SW 1271 (cell line): ENCODE data around the gene NAXD.
"Not testable (repeated sequence)": the region's sequence is repeated elsewhere in the genome, so short reads cannot be mapped to it uniquely, and the experiment has no call there.

ENCODE experiments used
- DNase-seq, 2 experiments: peaks; one replicate each; lab custom pipeline; 2025; lab: John Stamatoyannopoulos, UW

The NAXD gene

GRCh38 chr13:110597041-110597689 is 18.2 kb upstream of the NAXD start:
- DNase-seq = no peak

- DNase-seq = no peak
These were observed 15.0 kb upstream of the NAXD start for GRCh38 chr13:110600261-110600819.

GRCh38 chr13:110600980-110601379 is 14.4 kb upstream of the NAXD start:
- DNase-seq = no peak

DNA sequence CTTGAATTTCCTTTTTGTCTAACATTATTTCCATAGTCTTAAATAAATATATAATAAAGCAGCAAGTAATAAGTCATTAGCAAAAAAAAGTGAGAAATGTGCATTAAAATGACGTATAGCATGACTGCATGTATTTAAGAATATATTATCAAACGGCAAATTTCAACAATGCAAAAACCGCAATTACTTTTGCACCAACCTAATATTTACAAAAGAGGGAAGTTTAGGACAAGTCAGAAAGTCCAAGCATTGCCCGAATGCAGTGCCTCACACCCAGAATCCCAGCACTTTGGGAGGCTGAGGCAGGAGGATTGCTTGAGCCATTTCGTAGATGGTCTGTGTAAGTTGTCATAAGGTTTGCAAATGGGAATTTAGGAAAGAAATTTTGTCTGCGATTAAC is 10.2 kb upstream of the NAXD start:
- no peak for DNase-seq

DNA sequence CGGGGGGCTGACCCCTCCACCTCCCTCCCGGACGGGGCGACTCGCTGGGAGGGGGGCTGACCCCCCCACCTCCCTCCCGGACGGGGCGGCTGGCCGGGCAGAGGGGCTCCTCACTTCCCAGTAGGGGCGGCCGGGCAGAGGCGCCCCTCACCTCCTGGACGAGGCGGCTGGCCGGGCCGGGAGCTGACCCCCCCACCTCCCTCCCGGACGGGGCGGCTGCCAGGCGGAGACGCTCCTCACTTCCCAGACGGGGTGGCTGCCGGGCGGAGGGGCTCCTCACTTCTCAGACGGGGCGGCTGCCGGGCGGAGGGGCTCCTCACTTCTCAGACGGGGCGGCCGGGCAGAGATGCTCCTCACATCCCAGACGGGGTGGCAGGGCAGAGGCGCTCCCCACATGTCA is 9.1 kb upstream of the NAXD start:
- DNase-seq = not testable (repeated sequence)

DNA sequence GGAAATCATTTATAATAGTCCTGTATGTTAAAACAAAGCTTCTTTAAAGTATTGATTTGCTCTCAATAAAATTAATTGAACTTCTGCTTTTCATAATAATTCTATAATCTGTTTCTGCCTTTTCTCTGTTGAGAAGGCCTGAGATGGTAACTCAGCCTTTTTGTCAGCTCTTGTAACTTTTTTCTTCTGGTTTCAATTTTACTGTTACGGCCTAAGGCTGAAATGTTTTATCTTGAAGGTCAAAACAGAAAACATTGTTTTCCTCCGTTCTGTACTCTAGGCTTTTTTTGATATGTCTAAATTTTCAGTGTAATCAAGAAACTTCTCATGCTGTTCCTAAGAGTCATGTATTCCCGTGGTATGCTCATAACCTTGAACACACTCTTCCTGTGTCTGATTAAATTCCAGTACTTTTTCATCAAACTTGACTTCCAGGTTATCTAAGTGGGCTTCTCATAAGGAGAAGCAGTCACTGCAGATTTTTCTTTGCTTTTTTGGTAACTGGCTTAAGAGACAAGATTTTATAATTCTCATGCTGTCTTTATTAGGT is 7.6 kb upstream of the NAXD start:
- no peak for DNase-seq

DNA sequence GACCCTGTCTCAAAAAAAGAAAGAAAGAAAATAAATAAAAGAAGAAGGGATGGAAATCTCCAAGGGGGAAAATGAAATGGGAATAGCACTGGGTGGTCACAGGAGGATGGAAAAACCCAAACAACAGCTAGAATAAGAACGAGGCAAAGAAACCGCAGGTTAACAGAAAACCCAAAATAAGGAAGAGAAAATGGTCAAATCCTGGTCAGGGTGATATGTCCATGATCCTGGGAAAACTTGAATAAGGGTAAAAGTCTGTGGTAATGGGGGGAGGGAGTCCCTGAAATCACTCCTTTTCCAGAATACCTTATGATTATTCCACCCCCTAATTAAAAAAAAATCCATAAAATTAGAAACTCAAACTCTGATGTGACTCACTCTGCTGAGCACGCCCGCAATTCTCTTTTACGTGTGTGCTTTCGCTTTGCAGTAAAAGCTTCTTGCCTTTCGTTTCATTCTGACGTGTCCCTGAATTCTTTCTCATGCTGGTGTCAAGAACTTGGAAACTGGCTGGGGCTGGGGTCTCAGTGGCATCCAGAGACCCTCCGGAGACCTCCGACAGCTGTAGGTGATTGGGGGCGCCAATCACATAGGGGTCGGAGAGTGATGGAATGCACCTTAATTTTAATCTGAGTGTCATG is 4.3 kb upstream of the NAXD start:
- no peak for DNase-seq

DNA sequence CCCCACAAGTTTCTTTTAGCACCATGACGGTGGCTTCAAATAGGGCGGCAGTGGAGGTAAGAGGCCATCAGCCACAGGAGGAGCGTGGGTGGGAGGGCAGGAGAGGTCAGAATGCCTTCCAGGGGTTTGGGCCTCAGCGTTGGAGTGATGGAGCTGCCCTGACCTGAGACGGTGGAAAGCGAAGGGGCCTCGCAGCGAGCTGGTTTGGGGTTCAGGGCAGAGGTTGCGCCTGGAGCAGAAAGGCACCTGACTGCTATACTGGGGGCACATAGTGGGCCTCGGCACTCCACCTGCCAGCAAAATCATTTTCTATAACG is 382 bp upstream of the NAXD start:
- DNase-seq = no peak

DNA sequence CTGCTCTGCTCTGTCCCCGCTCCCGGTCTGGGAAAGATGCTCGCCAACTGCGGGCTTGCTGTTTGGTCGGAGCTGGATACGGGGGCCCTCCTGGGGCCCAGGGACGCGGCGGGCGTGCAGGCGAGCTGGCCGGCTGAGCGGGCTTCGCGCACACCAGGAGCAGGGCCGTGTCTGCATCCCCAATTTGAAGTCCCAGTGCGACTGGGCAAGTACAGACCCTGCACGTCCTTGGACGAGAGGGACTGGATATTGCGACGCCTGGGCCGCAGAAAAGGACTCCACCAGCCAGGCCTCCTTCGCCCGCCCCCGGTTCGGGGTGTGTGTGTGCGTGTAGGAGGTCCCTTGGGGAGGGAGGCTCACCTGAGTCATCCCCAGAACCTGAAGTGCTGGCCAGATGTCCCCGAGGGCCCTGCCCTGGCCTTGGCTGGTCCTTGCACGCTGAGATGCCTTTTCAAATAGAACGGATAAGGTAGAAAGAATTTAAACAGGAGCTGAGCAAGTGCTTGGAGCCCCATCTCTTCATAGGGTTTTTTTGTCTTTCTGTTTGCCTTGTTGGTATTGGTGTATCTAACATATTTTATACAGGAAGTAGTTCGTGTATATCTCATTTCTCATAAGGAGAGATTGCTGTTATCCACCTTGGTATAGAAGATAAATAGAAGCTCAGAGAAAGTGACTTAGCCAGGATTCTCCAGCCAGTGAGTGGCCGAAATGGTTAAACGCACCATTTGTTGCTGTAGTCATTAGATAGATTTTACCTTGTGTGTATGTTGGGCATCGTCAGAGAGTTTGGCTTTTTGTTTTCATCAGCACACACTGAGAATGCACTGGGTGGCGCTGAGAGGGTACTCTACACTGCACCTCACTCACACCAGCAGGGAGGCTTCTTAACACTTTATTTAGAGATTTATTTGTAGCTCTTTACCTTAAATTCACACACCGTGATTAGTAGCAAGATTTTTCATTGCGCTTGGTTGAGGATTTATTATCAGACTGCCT is 1.1 kb downstream of the NAXD start:
- DNase-seq = no peak

GRCh38 chr13:110617321-110618072 is 2.2 kb downstream of the NAXD start:
- no peak for DNase-seq

DNA sequence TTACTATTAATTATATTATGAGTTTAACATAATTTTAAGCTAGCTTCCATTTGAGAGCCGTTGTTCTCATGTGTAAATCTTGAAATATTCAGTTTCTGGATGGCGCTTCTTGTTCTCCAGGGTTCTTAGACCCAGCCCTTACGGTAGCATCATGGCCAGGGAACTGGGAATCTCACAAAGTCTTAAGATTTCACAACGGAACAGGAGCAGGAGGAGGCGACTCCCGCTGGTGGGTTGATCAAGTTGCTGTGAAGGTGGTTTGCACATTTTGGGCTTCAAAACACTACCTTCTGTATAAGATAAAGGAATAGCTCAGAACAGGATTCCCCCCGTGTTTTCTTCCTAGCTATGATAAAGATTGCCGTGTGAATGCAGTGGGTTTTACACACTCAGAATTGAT is 2.8 kb downstream of the NAXD start:
- no peak for DNase-seq

GRCh38 chr13:110618780-110619179 is 3.4 kb downstream of the NAXD start:
- no peak for DNase-seq

- DNase-seq = no peak
These were observed 5.3 kb downstream of the NAXD start for GRCh38 chr13:110620596-110620995.

DNA sequence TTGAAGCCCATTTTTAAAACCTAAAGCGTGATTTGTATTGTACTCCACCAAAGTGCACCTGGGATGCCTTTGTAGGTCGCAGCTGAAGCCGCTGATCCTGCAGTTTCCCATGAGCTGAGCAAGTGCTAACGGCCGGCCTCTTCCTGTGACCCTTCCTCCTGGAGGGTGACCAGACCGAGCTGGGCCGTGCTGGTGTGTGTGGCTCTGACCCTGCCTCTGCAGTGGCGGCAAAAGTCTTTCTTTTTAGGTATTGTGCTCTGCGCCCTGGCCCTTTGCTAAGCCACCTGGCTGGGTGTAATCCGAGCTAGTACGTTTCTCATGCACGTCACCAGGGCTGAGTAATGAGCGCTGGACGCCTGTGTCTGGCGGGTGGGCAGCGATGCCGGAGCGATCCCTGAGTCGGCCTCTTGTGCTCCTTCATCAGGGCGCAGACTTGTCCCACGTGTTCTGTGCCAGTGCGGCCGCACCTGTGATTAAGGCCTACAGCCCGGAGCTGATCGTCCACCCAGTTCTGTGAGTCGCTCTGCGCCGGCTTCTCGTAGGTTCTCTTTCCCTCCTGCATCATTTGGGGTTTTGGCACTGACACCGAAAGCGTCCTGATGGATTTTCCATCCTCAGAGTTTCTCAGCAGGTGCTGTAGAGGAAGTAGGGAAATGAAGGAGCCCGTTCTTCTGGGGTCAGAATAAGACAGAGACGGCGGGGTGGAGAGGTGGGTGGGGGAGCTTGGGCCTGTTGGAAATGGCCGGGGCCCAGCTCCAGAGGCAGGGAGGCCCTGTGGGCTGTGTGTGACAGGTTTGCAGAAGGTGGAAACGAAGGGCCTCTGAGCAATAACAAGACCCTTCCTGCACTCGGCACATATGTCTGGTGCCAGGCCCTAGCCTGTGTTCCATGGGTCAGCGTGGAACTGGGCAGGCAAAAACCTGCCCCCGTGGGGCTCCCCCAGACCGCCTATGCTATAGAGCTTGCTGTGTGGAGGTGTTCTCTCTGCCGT is 9.7 kb downstream of the NAXD start:
- no peak for DNase-seq

- DNase-seq = no peak
These were observed 10.5 kb downstream of the NAXD start for GRCh38 chr13:110625771-110626321.

DNA sequence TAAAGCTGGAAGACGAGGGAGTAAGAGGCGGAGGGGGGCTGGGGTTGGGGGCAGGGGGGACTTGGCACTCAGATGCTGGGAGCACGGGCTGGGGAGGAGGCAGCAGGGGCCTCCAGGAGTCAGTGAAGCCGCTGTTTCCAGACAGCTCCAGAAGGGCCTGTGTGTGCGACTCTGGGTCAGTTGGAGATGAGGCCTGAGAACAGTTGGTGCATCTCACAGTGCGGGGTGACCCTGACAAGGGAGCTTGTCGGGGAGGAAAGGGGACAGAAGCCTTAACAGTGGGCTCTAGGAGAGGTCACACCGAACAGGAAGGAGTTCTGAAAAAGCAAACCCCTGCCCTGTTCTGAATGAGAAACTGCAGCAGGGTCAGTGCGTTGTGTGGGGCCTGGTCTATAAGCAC is 11.2 kb downstream of the NAXD start:
- DNase-seq = no peak

GRCh38 chr13:110627351-110627750 is 12.0 kb downstream of the NAXD start:
- DNase-seq = no peak

DNA sequence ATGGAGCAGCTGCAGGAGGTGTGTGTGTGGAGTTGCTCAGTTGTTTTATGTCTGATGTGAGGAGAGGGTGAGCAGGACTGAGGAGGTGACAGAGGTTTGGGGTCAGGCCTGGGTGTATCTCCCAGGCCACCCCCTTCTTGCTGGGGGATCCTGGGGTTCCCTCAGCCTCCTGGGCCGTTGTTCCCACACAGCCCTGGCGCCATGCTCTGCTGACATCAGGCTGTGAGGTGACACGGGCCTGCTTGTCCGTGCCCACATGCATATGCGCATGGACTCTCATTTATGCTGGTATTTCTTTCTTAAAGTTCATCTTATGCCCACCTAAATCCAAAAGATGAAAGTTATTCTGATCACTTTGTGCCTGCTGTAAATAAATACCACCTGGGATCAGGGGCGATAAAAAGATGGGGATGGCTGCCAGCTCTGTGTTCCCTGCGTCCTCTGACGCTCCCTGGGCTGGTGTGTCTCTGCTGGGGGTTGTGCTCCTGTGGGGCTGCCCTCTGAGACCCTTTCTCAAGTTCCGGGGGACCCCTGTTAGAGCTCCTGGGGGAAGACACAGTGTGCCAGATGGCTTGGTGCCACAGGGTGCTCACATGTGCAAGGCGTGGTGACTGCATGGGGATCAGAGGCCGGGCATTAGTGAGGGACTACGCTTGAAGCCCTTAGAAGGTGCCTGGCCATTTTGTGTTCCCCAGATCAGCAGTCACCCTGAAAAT is 12.6 kb downstream of the NAXD start:
- no peak for DNase-seq

DNA sequence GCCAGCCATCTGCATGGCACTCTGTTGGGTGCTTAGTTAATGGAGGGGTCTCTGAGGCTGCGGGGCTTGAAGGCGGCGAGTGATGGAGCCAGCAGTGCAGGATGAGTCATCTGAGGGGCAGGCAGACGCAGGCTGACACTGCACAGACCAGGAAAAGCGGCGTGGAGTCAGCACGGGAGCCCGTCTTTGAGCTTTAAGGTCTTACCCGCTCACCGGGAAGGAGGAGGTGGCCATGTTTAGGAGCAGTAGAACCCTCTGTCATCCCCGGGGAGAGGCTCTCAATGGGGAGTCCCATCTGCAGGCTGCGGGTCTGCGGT is 13.1 kb downstream of the NAXD start:
- DNase-seq = no peak
